ENCODE results near the gene SWT1. TPM values are rescaled to one million over a fixed set of nuclear protein-coding genes. Genes with fewer than 3 reads are reported as not detected.

SWT1 gene
- total and polyA plus RNA-seq, 2 of the 13 experiments (the other 11 are each of a cell fraction or from before 2014, with no cell fraction given): 1.7 to 2.5 TPM

DNA sequence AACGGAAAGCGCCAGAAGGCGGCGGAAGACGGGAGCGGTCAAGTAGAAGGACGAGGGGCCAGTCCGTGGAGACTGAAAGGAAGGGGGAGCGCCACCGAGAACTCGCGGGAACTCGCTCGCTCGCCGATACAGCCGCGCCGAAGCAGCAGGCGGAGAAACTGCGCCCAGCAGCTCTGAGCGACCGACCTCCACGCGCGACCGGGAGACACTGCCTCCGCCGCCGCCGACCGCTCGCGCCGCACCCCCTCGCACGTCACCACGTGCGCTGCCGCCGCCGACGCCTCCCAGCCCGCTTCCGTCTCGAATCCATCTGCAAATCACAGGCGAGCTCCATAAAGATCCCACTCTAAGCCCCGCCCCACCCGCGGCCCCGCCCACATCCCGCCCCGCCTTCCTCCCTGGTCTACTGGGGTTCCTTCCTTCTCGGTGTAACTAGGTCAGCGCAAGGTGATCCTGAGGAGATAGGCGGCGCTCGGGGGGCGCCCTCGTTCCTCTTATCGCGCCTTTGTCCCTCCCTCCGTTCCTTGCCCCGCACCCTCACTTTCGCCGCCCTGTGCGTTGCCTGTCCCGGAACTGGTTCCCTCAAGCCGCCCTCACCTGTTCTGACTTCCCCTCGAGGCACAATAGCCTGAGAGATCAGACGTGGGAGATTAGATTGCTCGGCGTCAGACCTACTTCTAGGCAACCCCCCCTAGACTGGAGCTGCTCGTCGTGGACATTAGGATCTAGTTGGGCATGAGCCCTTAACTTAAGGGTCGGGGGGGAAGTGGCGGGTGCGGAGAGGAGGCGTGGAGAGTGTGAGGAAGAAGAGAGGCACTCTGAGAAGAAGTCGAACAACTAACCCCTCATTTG is 160.3 kb downstream of the SWT1 start, which contains the start of gene IVNS1ABP (continued):
- TF ChIP-seq ZHX1 (CRISPR knock-in tag; IDR thresholded peaks at IDR 0.05; ENCODE audit: low read depth): peak; percentile 65; the same call in 1 of the 2 replicates
- TF ChIP-seq ZNF510 (CRISPR knock-in tag; IDR thresholded peaks at IDR 0.05; ENCODE audit: low read depth): no peak
- peak; percentile 51; the same call in 1 of the 2 replicates for TF ChIP-seq ZNF451 (CRISPR knock-in tag; IDR thresholded peaks at IDR 0.05)
- 0 out of 2 replicates have a peak, but pooled peaks have one; percentile 43 for TF ChIP-seq KLF15 (CRISPR knock-in tag; IDR thresholded peaks at IDR 0.05; ENCODE audit: borderline replicate concordance)
- no peak for TF ChIP-seq ZNF296 (CRISPR knock-in tag; conservative IDR thresholded peaks at IDR 0.05)
- TF ChIP-seq ZNF432 (CRISPR knock-in tag; IDR thresholded peaks at IDR 0.05; ENCODE audit: borderline replicate concordance): no peak
- TF ChIP-seq HNRNPL (IDR thresholded peaks at IDR 0.05; ENCODE audit: low read depth, low read length): no peak
- peak; percentile 48 for TF ChIP-seq TEAD3 (CRISPR knock-in tag; optimal IDR thresholded peaks at IDR 0.05; ENCODE audit: borderline replicate concordance)
- TF ChIP-seq IRF2 (CRISPR knock-in tag; IDR thresholded peaks at IDR 0.05): no peak; the same call in 1 of the 2 replicates
- TF ChIP-seq HMGXB3 (CRISPR knock-in tag; IDR thresholded peaks at IDR 0.05; ENCODE audit: borderline replicate concordance): no peak
- peak; percentile 82; the same call in 1 of the 2 replicates for TF ChIP-seq ZNF256 (CRISPR knock-in tag; conservative IDR thresholded peaks at IDR 0.05)
- TF ChIP-seq KDM4B (CRISPR knock-in tag; IDR thresholded peaks at IDR 0.05): no peak
- peak; percentile 55; the same call in 1 of the 2 replicates for TF ChIP-seq ZNF329 (CRISPR knock-in tag; IDR thresholded peaks at IDR 0.05; ENCODE audit: low read depth)
- TF ChIP-seq CREM (IDR thresholded peaks at IDR 0.05): no peak
- TF ChIP-seq CREM (CRISPR knock-in tag; IDR thresholded peaks at IDR 0.05): no peak
- TF ChIP-seq, protein P1, sequence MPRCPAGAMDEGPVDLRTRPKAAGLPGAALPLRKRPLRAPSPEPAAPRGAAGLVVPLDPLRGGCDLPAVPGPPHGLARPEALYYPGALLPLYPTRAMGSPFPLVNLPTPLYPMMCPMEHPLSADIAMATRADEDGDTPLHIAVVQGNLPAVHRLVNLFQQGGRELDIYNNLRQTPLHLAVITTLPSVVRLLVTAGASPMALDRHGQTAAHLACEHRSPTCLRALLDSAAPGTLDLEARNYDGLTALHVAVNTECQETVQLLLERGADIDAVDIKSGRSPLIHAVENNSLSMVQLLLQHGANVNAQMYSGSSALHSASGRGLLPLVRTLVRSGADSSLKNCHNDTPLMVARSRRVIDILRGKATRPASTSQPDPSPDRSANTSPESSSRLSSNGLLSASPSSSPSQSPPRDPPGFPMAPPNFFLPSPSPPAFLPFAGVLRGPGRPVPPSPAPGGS (CRISPR knock-in tag; IDR thresholded peaks at IDR 0.05): no peak
- TF ChIP-seq TCF12 (IDR thresholded peaks at IDR 0.05): no peak
- no peak for TF ChIP-seq TCF12 (CRISPR knock-in tag; IDR thresholded peaks at IDR 0.05)
- peak; percentile 49; the same call in 1 of the 2 replicates for TF ChIP-seq ZNF446 (CRISPR knock-in tag; IDR thresholded peaks at IDR 0.05)
- TF ChIP-seq ZNF737 (CRISPR knock-in tag; IDR thresholded peaks at IDR 0.05; ENCODE audit: borderline replicate concordance): no peak
- peak; percentile 88; the same call in 1 of the 2 replicates for TF ChIP-seq ATF7-NPFF (CRISPR knock-in tag; IDR thresholded peaks at IDR 0.05; ENCODE audit: low read depth)
- TF ChIP-seq ZSCAN31 (CRISPR knock-in tag; IDR thresholded peaks at IDR 0.05; ENCODE audit: low read depth): peak; percentile 81; the same call in 1 of the 2 replicates

Measured in HepG2 (cell line).